Activated effector memory CD4-positive, alpha-beta T cell treated with anti-CD3 and anti-CD28 coated beads, Interleukin-2, amount 50 U/mL, for 16 hours (primary cell): ENCODE data around the gene MTUS2.

Experiments
- DNase-seq: peaks from one replicate; pipeline ENCODE4 v3.0.0-alpha.2; 2020

Gene MTUS2

DNA sequence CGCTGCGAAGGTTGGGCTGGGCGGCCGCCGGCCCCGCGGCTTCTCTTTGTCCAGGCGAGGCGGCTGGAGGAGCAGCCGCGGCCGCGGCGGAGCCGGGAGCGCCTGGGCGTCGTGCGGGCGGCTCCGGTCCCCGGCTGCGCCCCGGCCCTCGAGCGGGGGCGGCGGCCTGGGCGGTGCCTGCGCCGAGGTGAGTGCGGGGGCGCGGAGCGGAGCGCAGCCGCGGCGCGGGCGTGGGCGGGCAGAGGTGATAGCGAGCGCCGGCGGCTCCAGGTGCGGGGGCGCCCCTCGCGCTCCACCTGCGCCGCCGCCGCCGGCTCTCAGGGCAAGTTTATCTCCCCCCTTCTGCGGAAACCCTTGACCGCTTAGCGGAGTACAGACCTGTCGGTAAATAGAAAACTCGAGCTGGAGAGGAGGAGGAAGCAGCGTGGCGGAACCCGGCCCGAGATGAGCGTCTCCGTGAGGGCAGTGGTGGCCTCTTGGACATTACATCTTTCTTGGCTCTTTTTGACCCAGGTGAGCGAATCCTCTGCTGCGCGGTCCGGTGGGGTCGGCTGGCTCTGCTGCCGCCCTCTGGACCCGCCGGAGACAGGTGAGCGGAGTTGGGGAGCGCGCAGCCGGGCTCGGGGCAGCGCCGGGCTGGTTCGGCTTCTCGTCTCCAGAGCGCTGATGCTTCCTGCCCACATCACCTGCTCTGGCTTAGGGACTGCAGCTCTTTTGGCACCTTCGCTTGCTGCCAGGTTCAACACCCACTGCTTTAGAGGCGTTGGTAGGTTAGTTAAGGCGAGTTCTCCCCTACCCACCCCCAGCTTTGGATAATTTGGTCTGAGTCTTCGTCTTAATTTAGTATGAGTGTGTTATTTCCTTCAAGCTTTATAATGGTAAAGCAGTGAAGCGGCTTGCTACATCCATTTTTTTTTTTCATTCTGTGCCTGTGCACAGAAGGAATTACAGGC is at the start of gene MTUS2:
Gene MTUS2 (plus strand): TSS at position 241 of the 953 bp plus-strand sequence.
- DNase-seq = peak; percentile 73

DNA sequence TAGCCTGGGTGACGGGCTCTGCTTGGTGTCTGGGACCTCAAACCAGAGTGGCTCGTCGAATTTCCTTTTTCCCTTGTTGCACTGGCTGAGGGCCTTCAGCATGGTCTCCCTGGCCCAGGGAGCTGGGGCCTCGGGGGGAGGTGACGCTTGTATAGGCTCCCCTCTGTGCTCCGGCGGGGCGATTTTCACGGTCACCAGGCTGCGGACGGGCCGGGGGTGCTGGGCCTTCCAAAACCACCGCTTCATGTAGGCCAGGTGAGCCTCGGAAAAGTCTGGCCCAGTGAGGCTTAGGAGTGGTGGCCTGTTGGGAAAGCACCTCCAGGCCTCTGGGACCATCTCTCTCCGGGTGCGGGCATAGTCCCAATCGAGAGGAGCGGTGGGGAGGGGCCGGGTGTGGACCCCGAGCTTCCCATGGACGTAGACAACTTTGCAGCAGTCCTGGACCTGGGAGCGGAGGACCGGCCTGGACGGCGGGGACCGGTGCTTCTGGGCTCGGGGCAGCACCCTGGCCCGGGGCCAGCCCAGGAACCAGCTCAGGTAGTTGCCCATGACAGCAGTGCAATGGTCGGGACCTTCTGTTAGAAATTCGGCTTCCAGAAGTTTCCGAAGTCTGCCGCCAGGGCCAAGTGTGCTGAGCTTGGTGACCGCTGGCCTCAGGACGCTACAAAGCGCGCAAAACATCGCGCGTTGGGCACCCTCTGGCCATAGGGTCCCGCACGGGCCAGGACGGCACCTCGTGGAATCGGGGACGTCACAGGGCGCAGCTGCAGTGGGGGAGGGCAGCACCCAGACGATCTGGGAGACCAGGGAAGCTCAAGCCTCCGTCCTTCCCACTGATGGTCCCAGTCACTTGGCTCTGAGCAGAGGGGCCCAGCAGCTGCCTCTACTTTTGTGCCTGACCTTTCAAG is 41.6 kb upstream of the MTUS2 start:
- no peak for DNase-seq

DNA sequence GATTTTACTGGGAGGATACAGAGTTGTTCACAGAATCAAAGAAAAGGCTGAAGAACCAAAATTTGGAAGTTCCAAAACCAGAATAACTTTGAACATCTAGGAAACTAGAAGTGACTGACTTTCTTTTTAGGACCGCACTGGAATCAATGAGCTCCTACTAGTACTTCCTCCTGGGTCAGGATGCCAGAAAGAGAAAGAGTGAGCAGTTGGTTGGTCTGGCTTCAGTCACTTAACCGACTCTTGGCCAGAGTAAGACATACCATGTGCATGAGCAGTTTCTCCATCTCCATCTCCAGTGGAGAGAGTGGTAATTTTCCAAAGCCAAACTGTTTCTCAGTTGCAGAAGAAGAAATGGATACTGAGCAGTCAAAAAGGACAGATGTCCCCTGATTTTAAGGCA is 27.1 kb upstream of the MTUS2 start:
- DNase-seq = no peak

DNA sequence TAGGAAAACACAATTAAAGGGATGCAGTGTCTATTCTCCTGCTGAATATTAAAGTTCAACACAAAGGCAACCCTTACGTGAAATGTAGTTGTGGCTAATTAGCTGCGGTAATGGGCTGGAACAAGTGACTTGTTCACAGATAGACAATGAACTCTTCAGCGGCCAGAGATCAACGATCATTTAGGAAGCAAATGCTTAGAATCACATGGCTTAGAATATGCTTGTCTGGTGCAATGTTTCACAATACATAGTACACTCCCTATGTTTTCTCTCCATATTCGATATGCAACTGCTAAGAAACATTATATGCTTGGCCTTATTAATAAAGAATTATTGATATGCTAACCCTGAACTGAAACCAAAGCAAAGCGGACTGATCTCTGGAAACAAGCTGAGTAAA is 25.7 kb upstream of the MTUS2 start:
- no peak for DNase-seq

DNA sequence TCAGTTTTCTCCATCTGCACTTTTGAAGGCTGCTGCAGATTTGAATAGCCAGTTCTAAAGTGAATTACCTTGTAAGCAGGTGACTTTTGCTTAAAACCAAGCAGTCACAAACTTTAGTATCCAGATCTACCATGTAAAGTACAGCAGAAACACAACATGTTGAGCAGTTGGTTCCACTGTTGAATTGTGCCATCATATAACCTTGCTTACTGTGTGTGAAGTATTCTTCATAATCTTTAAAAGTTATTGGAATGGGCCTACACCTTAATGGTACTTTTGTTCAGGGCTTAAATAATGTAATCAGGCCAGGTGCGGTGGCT is 23.2 kb upstream of the MTUS2 start:
- DNase-seq = no peak

DNA sequence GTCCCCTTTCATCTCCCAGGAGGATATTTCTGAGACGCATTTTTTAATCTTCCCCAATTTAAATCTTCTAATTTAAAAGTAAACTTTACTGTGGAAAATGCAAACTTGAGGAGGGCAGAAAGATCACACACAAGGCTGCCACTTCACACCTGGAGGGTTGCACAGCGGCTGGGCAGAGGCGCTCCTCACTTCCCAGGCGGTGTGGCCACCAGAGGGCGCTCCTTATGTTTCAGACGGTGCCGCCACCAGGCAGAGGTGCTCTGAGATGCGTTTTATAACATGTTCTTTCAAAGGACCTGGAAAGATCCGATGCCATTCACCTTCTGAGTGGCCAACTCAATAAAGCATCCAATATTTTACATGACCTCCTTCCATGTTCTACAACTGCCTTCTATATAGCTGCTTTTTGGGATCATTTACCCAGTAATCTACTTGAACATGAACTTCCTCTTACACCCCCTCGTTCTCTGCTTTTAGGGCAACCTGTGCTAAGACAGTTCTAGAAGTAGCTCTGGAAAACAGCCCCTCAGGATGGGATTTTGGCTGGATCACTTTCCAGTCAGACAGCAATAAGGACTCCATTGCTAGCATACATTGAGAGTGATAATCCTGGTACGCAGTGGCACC is 14.8 kb upstream of the MTUS2 start:
- peak; percentile 72 for DNase-seq

DNA sequence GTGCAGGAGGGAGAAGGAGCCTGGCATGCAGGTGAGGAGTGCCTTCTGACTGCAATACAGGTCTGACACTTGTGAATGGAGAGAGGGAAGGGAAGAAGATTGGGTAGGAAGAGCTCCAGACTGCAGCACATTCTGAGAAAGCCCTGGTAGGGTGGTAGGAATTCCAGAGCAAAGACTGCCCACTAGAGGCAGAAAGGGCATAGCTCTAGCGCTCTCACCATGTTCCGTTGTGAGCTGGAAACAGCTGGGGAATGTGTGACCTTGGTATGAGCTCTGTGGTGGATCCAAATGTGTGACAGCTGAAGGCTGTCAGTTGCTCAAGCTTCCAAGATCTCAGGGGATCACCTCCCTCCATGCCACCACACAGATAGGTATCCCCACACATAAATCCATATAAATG is 2.9 kb upstream of the MTUS2 start:
- no peak for DNase-seq

DNA sequence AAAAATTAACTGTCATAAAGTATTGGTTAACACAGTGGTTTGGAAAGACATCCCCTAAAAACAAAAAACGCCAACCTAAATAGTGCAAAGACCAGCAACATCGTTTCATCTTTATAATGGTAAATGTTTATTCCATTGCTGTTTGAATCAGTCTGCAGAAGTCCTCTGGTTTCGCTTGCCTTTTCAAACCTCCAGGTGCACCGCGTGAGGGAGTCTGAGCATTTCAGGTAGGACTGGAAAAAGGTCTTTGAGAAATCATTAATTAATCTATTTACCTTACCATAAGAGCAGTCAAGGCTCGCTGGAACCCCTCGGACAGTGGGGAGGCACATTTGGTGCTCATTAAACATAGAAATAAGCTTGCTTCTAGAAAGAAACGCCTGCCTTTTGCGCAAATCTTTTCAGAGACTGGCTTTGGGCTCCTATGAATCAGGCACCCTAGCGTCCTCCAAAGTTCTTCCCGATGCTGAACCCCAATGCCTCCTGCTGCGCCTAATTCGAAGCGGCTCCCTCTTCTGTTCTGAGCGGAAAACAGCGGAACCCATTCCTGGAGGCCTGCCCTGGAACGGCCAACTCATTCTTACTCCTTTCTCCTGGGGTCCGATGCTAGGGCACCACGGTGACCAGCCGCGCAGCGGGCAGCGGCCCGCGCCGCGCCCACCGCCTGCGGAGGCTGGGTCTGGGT is 951 bp upstream of the MTUS2 start:
- DNase-seq = no peak

DNA sequence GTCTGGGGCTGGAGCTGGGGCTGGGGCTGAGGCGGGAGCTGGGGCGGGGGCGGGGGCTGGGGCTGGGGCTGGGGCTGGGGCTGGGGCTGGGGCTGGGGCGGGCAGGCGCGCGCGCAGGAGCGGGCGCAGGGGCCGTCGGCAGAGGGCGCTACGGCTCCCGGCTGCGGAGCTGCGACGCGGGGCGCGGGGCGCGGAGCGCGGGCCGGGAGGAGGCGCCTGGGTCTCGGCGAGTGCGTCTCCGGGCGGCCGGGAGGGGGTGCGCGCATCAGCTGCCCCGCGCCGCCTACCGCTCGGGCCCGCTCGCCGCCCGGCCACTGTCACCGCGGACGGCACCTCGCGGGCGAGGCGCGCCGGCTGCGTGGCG is 422 bp upstream of the MTUS2 start:
- peak; percentile 80 for DNase-seq

DNA sequence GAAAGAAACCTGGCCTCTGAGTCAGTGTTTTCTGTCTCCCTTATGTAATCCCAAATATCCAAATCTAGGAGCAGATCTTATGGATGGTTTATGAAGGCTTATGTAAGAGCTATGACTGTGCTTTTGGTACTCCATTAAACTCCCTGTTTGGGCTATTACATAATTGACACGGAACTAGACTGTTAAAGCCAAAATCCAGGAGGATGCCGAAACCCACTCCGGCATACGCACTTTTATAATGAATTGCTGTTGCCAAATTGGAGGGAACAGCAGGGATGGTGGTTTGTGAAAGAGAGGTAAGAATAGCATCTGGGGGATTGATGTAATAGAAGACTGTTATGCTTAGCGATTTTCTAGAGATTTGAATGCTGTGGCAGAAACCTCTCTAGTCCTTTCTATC is 2.0 kb downstream of the MTUS2 start:
- DNase-seq = no peak

DNA sequence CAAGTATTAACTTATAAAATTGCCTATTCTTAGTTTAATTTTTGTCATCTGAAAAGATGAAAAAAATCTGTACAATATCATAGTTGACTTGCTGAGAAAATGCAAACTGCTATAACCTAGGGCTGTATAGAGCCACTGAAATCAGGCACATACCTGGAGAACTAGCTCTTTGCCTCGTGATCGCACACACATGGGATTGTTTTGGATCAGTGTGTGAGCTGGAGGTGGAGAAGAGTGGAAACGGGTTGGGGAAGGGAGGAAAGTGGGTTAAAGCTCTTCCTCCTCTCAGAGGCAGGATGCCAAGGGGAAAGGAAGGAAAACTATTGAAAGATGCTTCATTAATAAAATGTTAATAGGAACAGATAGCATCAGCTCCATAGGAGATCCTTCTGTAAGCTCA is 2.7 kb downstream of the MTUS2 start:
- DNase-seq = no peak

DNA sequence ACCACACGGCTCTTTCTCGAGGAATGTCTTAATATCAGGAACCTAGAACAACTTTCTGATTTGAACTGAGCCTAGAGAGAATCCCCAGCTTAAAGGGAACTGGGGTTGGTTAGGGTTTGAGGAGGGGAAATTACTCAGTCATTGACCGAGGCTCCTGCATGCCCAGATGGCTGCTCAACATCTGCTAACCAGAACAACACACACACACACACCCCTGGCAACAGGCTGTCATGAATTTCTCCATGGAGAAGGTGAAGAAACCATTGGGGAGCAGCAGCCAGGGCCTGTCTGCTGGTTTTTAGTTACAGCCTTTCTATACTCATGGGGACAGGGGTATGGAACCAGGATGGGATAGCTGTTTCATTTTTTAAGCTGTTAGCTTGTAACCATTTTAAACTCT is 5.2 kb downstream of the MTUS2 start:
- DNase-seq = no peak

DNA sequence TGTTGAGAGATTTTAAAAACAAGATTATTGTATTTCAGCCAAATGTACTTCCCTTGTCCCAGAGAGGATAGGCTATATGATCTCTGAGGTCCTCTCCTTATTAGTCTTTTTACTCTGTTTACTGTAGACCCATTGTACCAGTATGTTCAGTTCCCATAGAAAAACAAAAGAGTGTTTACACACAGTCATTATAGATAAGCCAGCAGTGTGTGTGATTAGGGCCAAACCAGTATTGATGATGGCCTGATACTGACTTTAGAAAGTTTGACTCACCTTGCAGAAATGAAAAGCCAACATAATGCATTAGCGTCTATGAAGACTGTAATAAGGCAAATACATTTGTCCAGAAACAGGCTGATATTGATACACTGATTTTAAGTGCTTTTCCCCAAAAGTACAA is 6.2 kb downstream of the MTUS2 start:
- no peak for DNase-seq

DNA sequence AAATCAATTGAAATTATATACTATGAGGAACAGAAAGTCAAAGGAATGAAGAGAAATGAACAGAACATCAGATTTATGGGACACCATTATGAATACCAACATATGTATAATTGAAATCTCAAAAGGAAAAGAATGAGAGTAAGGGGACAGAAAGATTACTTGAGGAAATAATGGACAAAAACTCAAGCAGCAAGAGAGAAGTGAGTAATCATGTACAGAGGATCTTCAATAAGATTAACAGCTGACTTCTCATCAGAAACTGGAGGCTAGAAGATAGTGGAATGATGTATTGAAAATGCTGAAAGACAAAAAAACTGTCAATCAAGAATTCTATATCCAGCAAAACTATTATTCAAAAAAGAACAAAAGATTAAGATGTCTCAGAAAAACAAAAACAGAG is 10.4 kb downstream of the MTUS2 start:
- DNase-seq = no peak

DNA sequence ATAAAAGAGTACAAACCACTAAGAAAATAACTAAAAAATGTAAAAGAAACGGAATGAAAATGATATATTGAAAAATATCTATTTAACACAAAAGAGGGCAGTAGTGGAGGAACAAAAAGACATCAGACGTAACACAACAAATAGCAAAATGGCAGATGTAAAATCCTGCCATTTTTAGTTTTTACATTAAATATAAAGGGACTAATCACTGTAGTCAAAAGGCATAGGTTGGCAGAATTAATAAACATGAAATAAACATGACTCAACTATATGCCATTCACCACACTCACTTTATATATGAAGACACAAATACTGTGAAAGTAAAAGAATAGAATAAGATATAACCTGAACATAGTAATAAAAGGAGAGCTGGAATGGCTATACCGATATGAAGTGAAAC is 11.0 kb downstream of the MTUS2 start:
- DNase-seq = no peak

DNA sequence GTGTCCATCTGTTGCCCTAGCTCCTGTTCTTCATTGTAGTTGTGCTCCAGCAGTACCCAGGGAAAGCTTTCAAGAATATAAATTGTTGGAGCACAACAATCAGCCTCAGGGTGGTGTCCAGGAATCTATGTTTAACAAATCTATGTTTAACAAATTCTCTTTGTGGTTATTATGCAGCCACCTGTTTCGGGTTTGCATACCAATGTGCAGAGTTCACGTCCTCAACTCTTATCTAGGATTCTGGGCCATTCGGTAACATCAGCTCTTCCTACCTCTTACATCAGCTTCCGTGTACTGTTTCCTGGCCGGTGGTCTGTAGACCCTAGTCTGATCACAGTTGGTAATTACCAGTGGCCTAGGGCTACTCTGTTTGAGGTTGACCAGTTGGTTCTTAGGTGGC is 17.0 kb downstream of the MTUS2 start:
- no peak for DNase-seq

DNA sequence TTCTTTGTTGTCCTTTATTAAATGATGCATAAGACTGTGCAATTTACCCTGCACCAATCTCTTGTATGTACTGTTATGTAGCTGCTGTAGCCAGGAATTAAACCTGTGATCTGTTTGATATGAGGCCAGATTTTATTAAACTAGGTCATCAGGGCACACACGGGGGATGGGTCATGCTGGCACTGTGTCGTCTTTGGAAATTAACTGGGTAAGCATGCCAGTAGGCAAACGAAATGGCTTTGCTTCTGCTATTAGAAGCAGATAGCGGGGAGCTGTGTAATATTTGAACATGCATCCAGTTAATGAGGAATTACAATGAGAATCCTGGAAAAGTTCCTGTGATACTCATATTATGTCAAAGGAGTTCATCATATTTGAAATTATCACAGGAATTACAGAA is 23.5 kb downstream of the MTUS2 start:
- DNase-seq = no peak

DNA sequence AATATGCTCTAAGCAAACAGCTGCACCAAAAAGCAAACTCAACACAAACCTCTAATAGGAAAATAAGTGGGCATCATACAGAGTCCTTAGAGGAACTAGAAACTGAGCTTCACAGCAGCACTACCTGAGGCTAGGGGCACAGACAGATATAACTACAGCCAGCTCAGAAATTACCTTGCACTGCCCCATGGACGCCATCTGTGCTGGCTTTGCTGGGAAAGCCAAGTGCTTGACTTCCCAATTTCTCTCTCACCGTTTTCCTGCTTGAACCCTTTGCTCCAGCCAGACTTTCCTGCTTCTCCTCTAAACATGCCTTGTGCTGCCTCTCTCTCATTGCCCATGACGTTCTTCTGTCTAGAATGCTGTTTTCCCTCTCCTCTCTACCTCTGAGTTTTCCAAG is 29.3 kb downstream of the MTUS2 start:
- DNase-seq = no peak

DNA sequence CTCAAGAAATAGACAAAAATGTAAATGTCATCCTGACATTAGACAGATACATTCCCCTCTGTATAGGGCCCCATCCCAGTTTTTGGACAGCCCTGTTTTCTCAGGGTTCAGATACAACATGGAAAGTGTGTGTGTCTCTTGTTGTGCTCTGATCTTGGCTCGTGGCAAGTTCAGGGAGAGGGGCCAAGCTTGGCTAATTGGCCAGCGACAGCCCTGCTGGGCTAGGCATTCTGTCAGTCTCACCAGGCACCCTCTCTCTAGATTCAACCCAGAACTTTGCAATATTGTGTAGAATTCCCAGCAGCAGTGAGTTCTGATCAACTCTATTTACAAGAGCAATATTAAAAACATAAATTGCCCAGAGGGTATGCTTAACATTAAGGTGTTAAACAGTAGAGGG is 30.1 kb downstream of the MTUS2 start:
- DNase-seq = no peak

DNA sequence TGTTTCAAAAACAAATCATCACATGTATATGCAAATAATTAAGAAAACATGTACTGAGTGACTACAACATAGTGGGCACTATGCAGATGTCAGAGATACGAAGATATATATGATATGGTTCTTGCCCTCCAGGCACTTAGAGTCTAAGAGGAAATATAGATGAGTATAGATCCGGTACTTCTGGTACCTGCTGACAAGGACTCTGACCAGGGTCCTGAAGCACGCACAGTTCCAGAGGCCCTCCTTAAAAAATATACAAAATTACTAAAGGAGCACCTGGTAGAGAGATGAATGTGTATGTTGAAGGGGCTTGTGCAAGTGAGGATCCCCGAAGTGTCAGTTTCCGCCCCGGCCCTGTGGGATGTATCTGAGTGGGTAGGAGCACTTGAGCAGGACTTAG is 31.3 kb downstream of the MTUS2 start:
- DNase-seq = no peak

DNA sequence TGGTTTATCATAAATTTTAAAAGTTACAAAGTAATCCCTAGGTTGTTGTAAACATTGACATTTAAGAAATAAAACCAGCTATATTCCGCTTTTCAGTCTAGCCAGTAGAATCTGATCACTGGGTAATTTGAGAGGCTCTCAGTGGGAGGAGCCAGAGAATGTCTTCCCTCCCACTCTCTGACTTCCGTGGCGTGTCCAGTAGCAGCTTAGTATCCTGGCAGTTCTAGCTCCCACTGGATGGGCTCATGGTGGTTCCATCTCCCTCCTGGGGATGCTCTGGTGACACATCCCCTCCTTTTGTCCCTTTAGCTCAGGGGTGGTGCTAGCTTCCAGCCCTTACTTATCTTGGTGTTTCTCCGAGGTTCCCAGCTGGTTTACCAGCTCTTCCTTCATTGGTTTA is 34.5 kb downstream of the MTUS2 start:
- no peak for DNase-seq

DNA sequence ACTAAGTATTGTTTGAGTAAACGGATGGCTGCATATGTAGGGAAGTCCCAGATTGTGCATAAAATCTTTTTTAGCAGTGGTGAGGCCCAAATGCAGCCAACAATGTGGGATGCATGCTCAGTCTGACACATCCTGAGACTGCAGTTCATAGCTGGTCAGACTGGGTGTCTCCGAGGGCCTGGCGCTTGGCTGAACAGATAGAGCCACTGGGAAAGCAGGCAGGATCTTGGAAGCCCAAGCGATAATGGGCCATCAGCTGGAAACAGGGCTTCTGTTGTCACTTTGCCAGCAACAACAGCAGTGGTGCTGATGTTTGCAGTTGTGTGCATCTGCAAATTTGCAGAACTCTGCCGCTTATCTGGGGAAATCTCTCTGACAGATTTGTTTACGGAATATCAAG is 36.1 kb downstream of the MTUS2 start:
- DNase-seq = no peak

DNA sequence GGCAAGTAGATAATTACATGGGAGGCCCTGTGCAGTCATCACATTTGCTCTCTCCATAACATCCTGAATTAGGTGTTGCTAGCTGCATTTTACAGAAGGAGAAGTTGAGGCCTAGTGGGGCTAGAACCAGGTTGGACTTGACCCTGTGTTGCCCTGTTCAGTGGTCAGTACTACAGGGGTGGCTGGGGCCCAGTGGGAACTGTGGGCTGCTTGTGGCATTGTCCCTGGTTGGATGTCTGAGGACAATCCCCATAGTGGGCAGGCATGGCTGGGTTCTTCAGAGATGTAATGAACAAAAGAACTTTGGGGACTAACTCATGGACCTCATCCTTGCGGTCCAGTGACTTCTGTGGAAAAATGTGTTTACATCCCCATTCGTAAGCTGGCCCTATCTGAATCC is 38.9 kb downstream of the MTUS2 start:
- no peak for DNase-seq
